Liver (tissue), 9 donors: ENCODE data around the gene MED28. TPM values are rescaled to one million over a fixed set of nuclear protein-coding genes. Genes with fewer than 3 reads are reported as not detected.

Experiments used
- DNase-seq: peaks from one replicate; pipeline ENCODE4 v3.0.0-alpha.2; 2017; ENCODE audit warnings: low spot score
- H3K27ac ChIP-seq, 2 donors: one replicate each; pipeline ENCODE4 v1.7.0; 2013; ENCODE audit warnings: inconsistent platforms in 2 of 2, low read length in 2 of 2, control low read depth in 1 of 2, low read depth in 1 of 2, mild to moderate bottlenecking in 1 of 2
- H3K27me3 ChIP-seq, 4 donors: one replicate each; pipeline versions ENCODE4 v1.6.1 to v1.7.0; 2013; ENCODE audit warnings: low read length in 3 of 4, inconsistent platforms in 1 of 4, mild to moderate bottlenecking in 1 of 4, moderate library complexity in 1 of 4; ENCODE audit not compliant: control insufficient read depth in 4 of 4, insufficient read depth in 4 of 4
- H3K36me3 ChIP-seq, 4 donors: one replicate each; pipeline versions ENCODE4 v1.6.1 to v1.7.0; 2013; ENCODE audit warnings: low read length in 3 of 4, mild to moderate bottlenecking in 3 of 4, low read depth in 1 of 4, moderate library complexity in 1 of 4; ENCODE audit not compliant: control insufficient read depth in 4 of 4, insufficient read depth in 3 of 4
- H3K4me1 ChIP-seq, 4 donors: one replicate each; pipeline versions ENCODE4 v1.6.1 to v1.7.0; 2013; ENCODE audit warnings: low read length in 3 of 4, mild to moderate bottlenecking in 3 of 4, moderate library complexity in 1 of 4; ENCODE audit not compliant: control insufficient read depth in 4 of 4, insufficient read depth in 4 of 4
- H3K4me3 ChIP-seq, 3 donors: one replicate each; pipeline versions ENCODE4 v1.6.1 to v1.7.0; 2013; ENCODE audit warnings: low read length in 3 of 3, control low read depth in 1 of 3, low read depth in 1 of 3, mild to moderate bottlenecking in 1 of 3
- H3K9ac ChIP-seq, 2 donors: one replicate each; pipeline ENCODE4 v1.7.0; 2013; ENCODE audit warnings: low read length in 2 of 2, mild to moderate bottlenecking in 2 of 2, moderate library complexity in 2 of 2, control low read depth in 1 of 2, low read depth in 1 of 2
- H3K9me3 ChIP-seq, 4 donors: one replicate each; pipeline versions ENCODE4 v1.6.1 to v1.7.0; 2013; ENCODE audit warnings: low read length in 3 of 4; ENCODE audit not compliant: control insufficient read depth in 4 of 4
- ATF3 ChIP-seq: IDR thresholded peaks from 2 replicates; pipeline ENCODE4 v1.6.1; 2016; ENCODE audit warnings: antibody characterized with exemption
- CTCF ChIP-seq: fragments of 150-350 bp; IDR thresholded peaks from 2 replicates; pipeline ENCODE4 v1.5.1; 2017; ENCODE audit warnings: improper control_type of control experiment, low read depth, low read length; ENCODE audit not compliant: missing input control
- EGR1 ChIP-seq, 2 donors: IDR thresholded peaks; 2 replicates each; pipeline ENCODE4 v1.6.1; 2016 to 2018; ENCODE audit warnings: antibody characterized with exemption in 2 of 2, low read depth in 2 of 2
- FOXA1 ChIP-seq: IDR thresholded peaks from 2 replicates; pipeline ENCODE4 v1.6.1; 2016; ENCODE audit warnings: antibody characterized with exemption
- FOXA2 ChIP-seq: IDR thresholded peaks from 2 replicates; pipeline ENCODE4 v1.6.1; 2016; ENCODE audit warnings: antibody characterized with exemption
- HNF4A ChIP-seq, 2 donors: conservative IDR thresholded peaks; 2 replicates each; pipeline ENCODE4 v1.6.1; 2016; ENCODE audit warnings: antibody characterized with exemption in 2 of 2, mild to moderate bottlenecking in 2 of 2
- HNF4G ChIP-seq: IDR thresholded peaks from 2 replicates; pipeline ENCODE4 v1.6.1; 2016; ENCODE audit warnings: antibody characterized with exemption
- JUND ChIP-seq, 2 donors: IDR thresholded peaks; 2 replicates each; pipeline ENCODE4 v1.6.1; 2016; ENCODE audit warnings: antibody characterized with exemption in 2 of 2
- MAX ChIP-seq: IDR thresholded peaks from 2 replicates; pipeline ENCODE4 v1.6.1; 2016; ENCODE audit warnings: antibody characterized with exemption
- NR2F2 ChIP-seq: IDR thresholded peaks from 2 replicates; pipeline ENCODE4 v1.6.1; 2016; ENCODE audit warnings: antibody characterized with exemption
- RAD21 ChIP-seq, 2 donors: IDR thresholded peaks; 2 replicates each; pipeline ENCODE4 v1.6.1; 2016; ENCODE audit warnings: antibody characterized with exemption in 2 of 2, mild to moderate bottlenecking in 2 of 2
- REST ChIP-seq: IDR thresholded peaks from 2 replicates; pipeline ENCODE4 v1.6.1; 2016; ENCODE audit warnings: antibody characterized with exemption, mild to moderate bottlenecking
- RXRA ChIP-seq, 2 donors: IDR thresholded peaks; 2 replicates each; pipeline ENCODE4 v1.6.1; 2017 to 2018; ENCODE audit warnings: antibody characterized with exemption in 2 of 2, mild to moderate bottlenecking in 1 of 2
- SP1 ChIP-seq: IDR thresholded peaks from 2 replicates; pipeline ENCODE4 v1.6.1; 2018; ENCODE audit warnings: antibody characterized with exemption, mild to moderate bottlenecking
- TAF1 ChIP-seq: conservative IDR thresholded peaks from 2 replicates; pipeline ENCODE4 v1.6.1; 2016; ENCODE audit warnings: antibody characterized with exemption, mild to moderate bottlenecking
- YY1 ChIP-seq: IDR thresholded peaks from 2 replicates; pipeline ENCODE4 v1.6.1; 2016; ENCODE audit warnings: antibody characterized with exemption, mild to moderate bottlenecking
- ZBTB33 ChIP-seq: IDR thresholded peaks from 2 replicates; pipeline ENCODE4 v1.6.1; 2016; ENCODE audit warnings: antibody characterized with exemption
- WGBS: extraction: QIAGEN DNeasy Blood & Tissue Kit; methylation state at CpG from one replicate; pipeline ENCODE4 v1.1.7; 2013; 5-methylcytosine and 5-hydroxymethylcytosine counted together
- polyA plus RNA-seq, 2 donors: library from polyadenylated mRNA; stranded (reverse) in 1 of 2; unstranded in 1 of 2; fragments of 200-250 nt in 1 of 2; fragments of >200 nt in 1 of 2; fragmentation: Nextera tagmentation in 1 of 2; extraction: Ambion mirVana in 1 of 2; gene quantifications; one replicate each; pipeline versions ENCODE4 v1.2.1 to v1.2.3, GENCODE V29; 2013 to 2015
- total RNA-seq, 2 donors: library from RNA; depleted of rRNA; stranded (reverse); fragments of >200 nt; gene quantifications; one replicate each; pipeline ENCODE4 v1.2.3, GENCODE V29; 2014
- donor health status: healthy.
- donor health status: healthy.
- donor health status: healthy.
- donor health status: healthy.
- donor health status: healthy.

The MED28 gene
- total and polyA plus RNA-seq, 4 donors = 6.3 to 26.8 (median 9.1) TPM

GRCh38 chr4:17680559-17681280, 66.3 kb downstream of the MED28 start:
- no peaks in the 10 kb centered on the region for H3K4me1 ChIP-seq
- TF ChIP-seq NR2F2 (no peak), HNF4G (no peak), TAF1 (no peak), ATF3 (no peak), RXRA (IDR thresholded peaks at IDR 0.05) (no peak), MAX (no peak), SP1 (no peak), JUND (IDR thresholded peaks at IDR 0.05) (no peak), RAD21 (IDR thresholded peaks at IDR 0.05) (no peak)
- no peak overlapping the region for H3K27ac ChIP-seq
- H3K36me3 ChIP-seq = no peaks in the 10 kb centered on the region
- no peaks in the 10 kb centered on the region for H3K9me3 ChIP-seq
- H3K4me3 ChIP-seq = no peak overlapping the region
- H3K27me3 ChIP-seq = no peaks in the 10 kb centered on the region
- H3K9ac ChIP-seq = no peak overlapping the region
- WGBS = 66% methylated on average over 5 of the region's 5 CpGs
- no peak for DNase-seq

- WGBS = 83% methylated on average over 7 of the region's 7 CpGs
- H3K36me3 ChIP-seq = no peaks in the 10 kb centered on the region
- no peak overlapping the region for H3K4me3 ChIP-seq
Measured at GRCh38 chr4:17681281-17682221, 67.1 kb downstream of the MED28 start.

GRCh38 chr4:17682222-17682566, 67.8 kb downstream of the MED28 start:
- 76% methylated on average over 2 of the region's 2 CpGs for WGBS
- no peak overlapping the region for H3K27ac ChIP-seq
- no peak for DNase-seq
- TF ChIP-seq FOXA2 (no peak), ATF3 (no peak), FOXA1 (no peak), MAX (no peak), TAF1 (no peak), RXRA (IDR thresholded peaks at IDR 0.05) (no peak), RAD21 (IDR thresholded peaks at IDR 0.05) (no peak), ZBTB33 (no peak), EGR1 (IDR thresholded peaks at IDR 0.05; ENCODE audit: low read depth in 2 of 2) (no peak), CTCF (no peak), YY1 (no peak), HNF4A (conservative IDR thresholded peaks at IDR 0.05) (no peak), REST (no peak), NR2F2 (no peak)

More at GRCh38 chr4:17681281-17682221, 67.1 kb downstream of the MED28 start:
- Histone ChIP-seq H3K4me1 (no peaks in the 10 kb centered on the region), H3K9me3 (no peaks in the 10 kb centered on the region), H3K9ac (no peak overlapping the region), H3K27me3 (no peaks in the 10 kb centered on the region), H3K27ac (no peak overlapping the region)
- no peak for DNase-seq
- TF ChIP-seq YY1 = no peak

More at GRCh38 chr4:17682222-17682566, 67.8 kb downstream of the MED28 start:
- Histone ChIP-seq H3K4me1 (no peaks in the 10 kb centered on the region), H3K9me3 (no peaks in the 10 kb centered on the region), H3K27me3 (no peaks in the 10 kb centered on the region), H3K9ac (no peak overlapping the region), H3K36me3 (no peaks in the 10 kb centered on the region), H3K4me3 (no peak overlapping the region)
